Spleen (tissue), 7 donors: Measurements from ENCODE around the gene RNLS.
"Not testable (repeated sequence)": the region's sequence is repeated elsewhere in the genome, so short reads cannot be mapped to it uniquely, and the experiment has no call there.

ENCODE experiments used
- CTCF ChIP-seq, 11 experiments: fragments of 200-600 bp in 7 of 11; fragments of 450-650 bp in 4 of 11; sonication (generic) in 4 of 11; IDR thresholded peaks in 8 of 11; conservative IDR thresholded peaks in 3 of 11; 1 replicate in 7 of 11; 2 replicates in 4 of 11; pipeline versions ENCODE4 v1.4.0 to v1.8.0; 2016 to 2021; ENCODE audit warnings: antibody characterized with exemption in 11 of 11, inconsistent platforms in 4 of 11, mild to moderate bottlenecking in 1 of 11
- POLR2A ChIP-seq, 3 donors: fragments of 450-650 bp; IDR thresholded peaks; one replicate each; pipeline ENCODE4 v1.5.1; 2017; ENCODE audit warnings: antibody characterized with exemption in 3 of 3, mild to moderate bottlenecking in 1 of 3
- POLR2AphosphoS5 ChIP-seq, 3 donors: sonication (generic); formaldehyde crosslinking; IDR thresholded peaks; one replicate each; pipeline ENCODE4 v1.5.1; 2017; ENCODE audit warnings: antibody characterized with exemption in 3 of 3
- donor health status: DM: no; HTN: no; CAD: no; lungs with moderate emphysema.
- donor health status: DM: no; HTN: no; CAD: no.
- donor health status: DM: no; HTN: no; CAD: no.

GRCh38 chr10:88276945-88277344 is 306.2 kb downstream of the RNLS start:
- TF ChIP-seq CTCF (IDR thresholded peaks at IDR 0.05 in 8 of 11, conservative IDR thresholded peaks at IDR 0.05 in 3 of 11); POLR2A (IDR thresholded peaks at IDR 0.05); POLR2AphosphoS5 (IDR thresholded peaks at IDR 0.05): not testable (repeated sequence)
